Testis (tissue), 3 donors: ENCODE measurements around the gene ASIC1. TPM values are rescaled to one million over a fixed set of nuclear protein-coding genes. Genes with fewer than 3 reads are reported as not detected.

Experiments
- DNase-seq: peaks from one replicate; pipeline ENCODE4 v3.0.0-alpha.2; 2019
- H3K27ac ChIP-seq, 2 donors: fragments of 200-600 bp; sonication (generic); one replicate each; pipeline ENCODE4 v1.5.1; 2019
- H3K27me3 ChIP-seq: fragments of 200-600 bp; sonication (generic); one replicate; pipeline ENCODE4 v1.5.1; 2019
- H3K36me3 ChIP-seq: fragments of 200-600 bp; sonication (generic); one replicate; pipeline ENCODE4 v1.5.1; 2017; ENCODE audit warnings: low read depth; ENCODE audit errors: missing control alignments
- H3K4me1 ChIP-seq: fragments of 200-600 bp; sonication (generic); one replicate; pipeline ENCODE4 v1.5.1; 2019
- H3K4me3 ChIP-seq, 2 donors: fragments of 200-600 bp; sonication (generic); one replicate each; pipeline ENCODE4 v1.5.1; 2017 to 2019
- H3K9me3 ChIP-seq: fragments of 200-600 bp; sonication (generic); one replicate; pipeline ENCODE4 v1.5.1; 2017
- CTCF ChIP-seq, 3 experiments: fragments of 450-650 bp in 2 of 3; fragments of 200-600 bp in 1 of 3; sonication (generic) in 1 of 3; IDR thresholded peaks; one replicate each; pipeline ENCODE4 v1.5.1; 2016 to 2019; ENCODE audit warnings: antibody characterized with exemption in 3 of 3, mild to moderate bottlenecking in 2 of 3, moderate library complexity in 1 of 3
- POLR2A ChIP-seq: fragments of 450-650 bp; IDR thresholded peaks from one replicate; pipeline ENCODE4 v1.6.1; 2017; ENCODE audit warnings: antibody characterized with exemption, mild to moderate bottlenecking, moderate library complexity
- WGBS, 2 donors: methylation state at CpG; one replicate each; pipeline ENCODE4 v1.1.5; 2018; 5-methylcytosine and 5-hydroxymethylcytosine counted together
- intact Hi-C: fragments of 100-400 bp; cut with DNase I; formaldehyde crosslinking; loops from one replicate; pipeline ENCODE4 v1.15.1; 2023; ENCODE audit warnings: low total_unique reads
- polyA plus RNA-seq: library from polyadenylated mRNA; stranded (reverse); fragments of 350-450 nt; fragmentation: Illumina TruSeq; extraction: RNeasy Lipid Tissue Mini Kit (QIAGEN cat#74804); gene quantifications from one replicate; pipeline ENCODE4 v1.2.3, GENCODE V29; 2014; ENCODE audit warnings: low read depth, low replicate concordance; ENCODE audit not compliant: insufficient read depth
- total RNA-seq, 2 donors: library from RNA; depleted of rRNA; stranded (reverse); fragments of >200 nt; gene quantifications; one replicate each; pipeline ENCODE4 v1.2.3, GENCODE V29; 2016

The ASIC1 gene
- total and polyA plus RNA-seq, 3 donors from 2014 or later = 1.9 to 3.5 (median 2.7) TPM

- Histone ChIP-seq H3K36me3 (no peaks in the 10 kb centered on the region), H3K9me3 (no peaks in the 10 kb centered on the region), H3K4me3 (no peak overlapping the region), H3K4me1 (peaks cover 5% of the 10 kb centered on the region), H3K27me3 (no peaks in the 10 kb centered on the region), H3K27ac (no peak overlapping the region)
- DNase-seq = no peak
- 68 to 78% methylated on average over 3 to 6 of the region's 6 CpGs for WGBS, 2 donors
- intact Hi-C loops = loop anchor here (10.0 kb wide), 1 partner anchor 197 kb away; no protein-coding TSS in a partner anchor
- TF ChIP-seq CTCF (IDR thresholded peaks at IDR 0.05) (no peak), POLR2A (no peak)
Observed at GRCh38 chr12:50061946-50062686, 4.7 kb downstream of the ASIC1 start.

- Histone ChIP-seq H3K4me1 (peaks cover 3% of the 10 kb centered on the region), H3K4me3 (no peak overlapping the region), H3K36me3 (no peaks in the 10 kb centered on the region), H3K9me3 (no peaks in the 10 kb centered on the region), H3K27ac (no peak overlapping the region), H3K27me3 (no peaks in the 10 kb centered on the region)
- DNase-seq = no peak
- WGBS, 2 donors = 83 to 89% methylated on average over 4 to 5 of the region's 5 CpGs
- intact Hi-C loops = loop anchor here (10.0 kb wide), 1 partner anchor 198 kb away; no protein-coding TSS in a partner anchor
- TF ChIP-seq CTCF (IDR thresholded peaks at IDR 0.05) = no peak
- no peak for TF ChIP-seq POLR2A
Observed at GRCh38 chr12:50062728-50063460, 5.5 kb downstream of the ASIC1 start.

- Histone ChIP-seq H3K4me3 (no peak overlapping the region), H3K36me3 (no peaks in the 10 kb centered on the region), H3K9me3 (no peaks in the 10 kb centered on the region), H3K27ac (no peak overlapping the region), H3K27me3 (no peaks in the 10 kb centered on the region), H3K4me1 (no peaks in the 10 kb centered on the region)
- TF ChIP-seq POLR2A (no peak), CTCF (IDR thresholded peaks at IDR 0.05) (no peak)
- WGBS, 2 donors = 88 to 95% methylated on average over 3 of the region's 3 CpGs
- DNase-seq = no peak
- intact Hi-C loops = loop anchor here (10.0 kb wide), 1 partner anchor 201 kb away; no protein-coding TSS in a partner anchor
Observed at GRCh38 chr12:50065726-50066310, 8.4 kb downstream of the ASIC1 start.

- H3K36me3 ChIP-seq = no peaks in the 10 kb centered on the region
- no peak overlapping the region for H3K27ac ChIP-seq
- H3K4me1 ChIP-seq = no peaks in the 10 kb centered on the region
- 68 to 71% methylated on average over 5 of the region's 5 CpGs for WGBS, 2 donors
- no peak for TF ChIP-seq POLR2A
- TF ChIP-seq CTCF (IDR thresholded peaks at IDR 0.05) = no peak
- H3K27me3 ChIP-seq = no peaks in the 10 kb centered on the region
- no peaks in the 10 kb centered on the region for H3K9me3 ChIP-seq
- H3K4me3 ChIP-seq = no peak overlapping the region
- DNase-seq = no peak
- intact Hi-C loops = loop anchor here (10.0 kb wide), 1 partner anchor 202 kb away; no protein-coding TSS in a partner anchor
Observed at GRCh38 chr12:50066402-50066801, 9.0 kb downstream of the ASIC1 start.
